HG03469 (cell line): ENCODE results near the gene SMARCE1.

ENCODE experiments used
- ATAC-seq: cut with Tn5 transposase; IDR thresholded peaks from one replicate; pipeline ENCODE4 v1.9.1; 2021; ENCODE audit warnings: mild to moderate bottlenecking, moderate library complexity, moderate number of reproducible peaks; ENCODE audit not compliant: unreplicated experiment

Gene SMARCE1

DNA sequence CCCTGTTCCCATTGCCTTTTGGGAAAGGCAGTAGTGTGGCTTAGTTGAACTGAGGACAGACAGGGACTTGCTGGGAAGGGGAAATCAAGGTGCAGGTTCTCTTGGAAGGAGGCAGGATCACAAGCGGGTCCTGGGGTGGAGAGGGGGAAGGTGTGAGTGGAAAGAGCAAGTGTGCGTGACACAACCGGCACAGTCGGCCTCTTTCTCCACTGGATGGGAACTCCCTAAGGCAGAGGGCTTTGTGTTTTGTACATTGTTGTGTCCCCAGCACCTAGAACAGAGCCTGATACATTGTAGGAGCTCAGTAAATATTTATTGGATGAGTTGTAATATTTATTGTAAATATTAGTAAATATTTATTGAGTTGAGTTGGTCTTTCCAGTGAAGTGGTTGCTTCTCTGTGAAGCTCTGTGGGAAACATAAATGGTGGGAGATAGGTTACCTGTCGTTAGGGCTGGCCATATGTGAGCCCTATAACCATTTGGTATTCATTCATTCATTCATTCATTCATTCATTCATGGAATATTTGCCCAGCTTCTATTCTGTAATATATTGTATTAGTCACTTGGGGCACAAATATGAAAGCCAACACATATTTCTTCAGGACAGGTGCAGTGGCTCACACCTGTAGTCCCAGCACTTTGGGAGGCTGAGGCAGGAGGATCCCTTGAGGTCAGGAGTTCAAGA, 34.0 kb downstream of the SMARCE1 start:
- ATAC-seq, result no peak

DNA sequence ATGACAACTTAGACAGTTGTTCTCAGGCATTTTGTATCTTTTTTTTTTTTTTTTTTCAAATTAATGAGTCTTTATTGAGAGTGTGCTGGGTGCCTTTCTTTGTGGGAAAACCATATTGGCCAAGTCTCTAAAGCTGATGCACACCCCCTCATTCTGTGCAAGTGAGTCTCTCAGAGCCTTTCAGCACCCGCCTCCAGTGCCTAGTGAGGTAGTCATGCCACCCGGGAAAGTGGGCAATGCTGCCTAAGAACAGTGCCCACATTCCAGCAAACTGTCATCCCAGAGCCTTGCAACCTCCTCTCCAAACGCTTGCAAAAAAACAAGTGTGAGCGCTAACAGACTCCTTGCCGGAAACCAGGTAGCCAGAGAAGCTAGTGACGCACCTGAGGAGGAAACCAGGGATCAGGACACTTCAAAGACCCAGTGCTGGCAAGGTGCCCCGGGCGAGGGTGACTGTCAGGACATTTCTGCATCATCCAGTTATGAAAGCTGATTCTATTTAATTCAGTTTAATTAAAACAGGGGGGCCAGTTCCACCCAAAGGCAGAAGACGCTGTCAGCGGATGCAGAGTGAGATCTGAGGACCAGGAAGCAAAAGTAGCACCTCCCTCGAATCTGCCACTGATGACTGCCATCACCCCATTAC, 34.9 kb downstream of the SMARCE1 start:
- ATAC-seq, result no peak

DNA sequence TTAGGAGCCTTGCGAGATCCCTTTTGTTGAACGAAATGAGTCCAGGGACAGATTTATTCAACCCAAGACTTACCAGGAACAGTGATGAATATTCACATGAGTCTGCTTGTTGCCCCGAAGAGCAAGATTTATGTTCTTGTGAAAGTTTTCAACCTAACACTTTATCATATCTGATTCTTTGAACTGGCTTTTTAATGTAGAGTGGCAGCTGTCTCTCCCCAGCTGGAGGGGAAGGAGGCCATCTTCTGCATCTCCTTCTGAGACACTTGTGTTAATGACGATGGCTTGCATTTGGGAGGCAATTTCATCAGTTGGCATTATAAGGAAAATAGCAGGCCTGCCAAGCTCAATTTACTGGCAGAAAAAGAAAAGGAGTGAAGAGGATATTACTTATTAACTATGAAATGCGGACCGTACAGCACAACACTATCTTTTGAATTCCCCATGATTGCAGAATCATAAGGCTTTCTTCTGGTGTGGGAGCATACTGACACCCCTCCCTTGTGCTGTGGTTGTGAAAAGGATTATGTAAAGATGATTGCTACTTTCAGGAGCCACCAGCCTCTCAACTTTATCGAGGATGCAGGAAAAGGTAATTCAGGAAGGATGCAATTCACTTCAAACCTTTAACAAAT, 35.7 kb downstream of the SMARCE1 start:
- no peak for ATAC-seq

DNA sequence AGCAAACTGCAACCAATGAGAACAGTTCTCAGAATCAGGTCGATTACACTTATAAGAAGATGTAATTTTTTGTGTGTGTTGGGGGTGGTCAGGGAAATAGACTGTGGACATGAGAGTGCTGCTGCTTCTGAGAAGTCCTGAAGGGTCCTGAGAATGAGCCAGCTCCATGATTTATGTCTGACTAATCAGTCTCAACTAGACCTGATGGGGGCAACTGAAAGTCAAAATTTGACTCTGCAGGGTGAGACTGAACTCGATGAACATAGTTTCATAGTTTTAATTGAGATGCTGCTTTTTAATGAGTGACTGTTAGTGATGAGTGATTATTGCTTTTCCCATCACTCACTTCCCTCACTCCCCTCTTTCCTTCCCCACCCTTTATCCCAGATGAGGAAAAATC, 37.3 kb downstream of the SMARCE1 start:
- no peak for ATAC-seq

DNA sequence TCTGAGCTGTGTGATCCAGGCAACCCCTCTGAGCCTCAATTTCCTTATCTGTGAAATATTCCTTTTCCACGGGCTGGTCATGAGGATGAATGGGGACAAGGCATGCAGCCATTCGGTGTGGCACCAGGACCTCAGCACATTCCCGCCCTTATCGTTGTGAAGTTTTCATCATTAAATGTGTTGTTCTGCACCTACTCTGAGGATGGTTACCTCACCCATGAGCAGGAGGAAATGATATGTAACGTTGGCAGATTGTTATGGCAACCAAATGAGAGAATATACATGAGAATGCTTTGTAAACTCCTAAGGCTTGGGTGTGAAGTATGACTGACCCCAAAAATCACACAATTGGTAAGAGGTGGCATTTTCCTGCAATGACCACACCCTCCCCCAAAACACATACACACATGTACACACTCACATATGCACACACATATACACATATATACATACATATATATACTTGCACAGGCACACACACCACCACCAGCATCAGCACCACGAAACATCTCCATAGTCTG, 39.5 kb downstream of the SMARCE1 start:
- no peak for ATAC-seq

DNA sequence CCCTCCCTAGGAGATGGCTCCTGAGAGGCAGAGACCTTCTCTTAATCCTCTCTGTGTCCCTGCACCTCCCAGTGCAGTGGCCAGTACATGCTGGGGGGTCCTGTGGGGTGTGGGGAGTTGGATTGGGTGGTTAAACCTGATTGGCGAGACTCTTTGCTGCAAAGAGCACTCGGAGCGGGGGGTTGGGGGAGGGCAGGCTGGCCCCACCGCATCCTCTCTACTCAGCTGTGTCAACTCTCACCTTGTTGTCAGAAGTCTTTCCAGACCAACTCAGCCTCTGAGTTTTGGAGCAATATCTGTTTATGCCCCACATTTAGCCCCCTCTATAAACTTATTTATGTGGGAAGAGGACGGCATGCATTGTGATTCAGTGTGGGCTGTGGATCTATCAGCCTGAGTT, 40.0 kb downstream of the SMARCE1 start:
- no peak for ATAC-seq

DNA sequence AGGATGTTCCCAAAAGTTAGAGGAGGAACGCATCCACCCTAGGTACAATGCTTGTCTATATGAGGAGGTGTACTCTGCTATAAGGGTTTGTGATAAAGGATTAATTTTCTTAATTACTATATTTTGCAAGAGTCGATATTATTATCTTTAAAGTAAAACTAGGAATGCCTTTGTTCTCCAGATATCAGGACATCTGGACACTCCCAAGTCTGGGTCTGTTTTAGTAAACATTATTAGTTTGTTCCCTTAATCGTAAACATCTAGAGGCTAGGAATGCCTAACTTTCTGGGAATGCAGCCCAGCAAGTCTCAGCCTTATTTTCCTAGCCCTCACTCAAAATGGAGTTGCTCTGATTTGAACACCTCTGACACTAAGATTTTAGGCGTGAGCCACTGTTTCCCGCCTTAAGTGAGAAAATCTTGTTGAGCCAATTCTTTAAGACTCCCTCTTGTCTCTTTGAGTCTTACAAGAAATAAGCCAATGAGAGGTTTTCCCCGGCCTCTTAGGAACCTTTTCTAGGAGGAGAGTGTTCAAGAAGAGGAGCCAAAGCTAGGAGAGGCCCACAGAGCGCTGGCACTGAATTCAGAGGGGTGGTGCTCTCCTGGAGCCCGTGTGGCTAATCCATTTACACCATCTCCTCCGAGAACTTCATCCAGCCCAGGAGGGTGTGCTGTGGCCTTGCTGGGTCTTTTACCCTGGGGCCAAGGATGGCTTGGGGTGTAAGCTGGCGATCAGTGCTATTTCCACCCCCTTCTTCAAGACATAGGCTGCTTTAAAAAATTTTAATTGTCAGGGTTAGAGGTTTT, 40.9 kb downstream of the SMARCE1 start:
- ATAC-seq, result no peak

DNA sequence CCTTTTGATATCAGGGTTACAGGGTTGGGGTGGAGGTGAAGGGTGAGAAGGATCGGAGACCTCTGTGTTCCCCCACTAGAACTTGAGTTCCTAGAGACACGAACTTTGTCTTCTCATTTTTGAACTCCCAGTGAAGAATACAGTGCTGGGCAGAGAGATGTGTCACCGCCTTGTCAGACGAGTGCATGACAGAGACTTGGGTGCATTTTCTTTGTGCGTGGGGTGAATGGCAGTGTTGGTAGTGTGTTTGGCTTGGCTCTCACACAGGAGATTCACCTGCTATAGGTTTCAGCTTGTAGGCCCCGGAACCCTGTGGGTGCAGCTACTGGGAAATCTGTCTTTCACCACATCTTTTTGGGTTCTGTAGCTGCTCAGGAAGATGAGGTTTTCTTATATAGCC, 42.3 kb downstream of the SMARCE1 start:
- ATAC-seq, result no peak

DNA sequence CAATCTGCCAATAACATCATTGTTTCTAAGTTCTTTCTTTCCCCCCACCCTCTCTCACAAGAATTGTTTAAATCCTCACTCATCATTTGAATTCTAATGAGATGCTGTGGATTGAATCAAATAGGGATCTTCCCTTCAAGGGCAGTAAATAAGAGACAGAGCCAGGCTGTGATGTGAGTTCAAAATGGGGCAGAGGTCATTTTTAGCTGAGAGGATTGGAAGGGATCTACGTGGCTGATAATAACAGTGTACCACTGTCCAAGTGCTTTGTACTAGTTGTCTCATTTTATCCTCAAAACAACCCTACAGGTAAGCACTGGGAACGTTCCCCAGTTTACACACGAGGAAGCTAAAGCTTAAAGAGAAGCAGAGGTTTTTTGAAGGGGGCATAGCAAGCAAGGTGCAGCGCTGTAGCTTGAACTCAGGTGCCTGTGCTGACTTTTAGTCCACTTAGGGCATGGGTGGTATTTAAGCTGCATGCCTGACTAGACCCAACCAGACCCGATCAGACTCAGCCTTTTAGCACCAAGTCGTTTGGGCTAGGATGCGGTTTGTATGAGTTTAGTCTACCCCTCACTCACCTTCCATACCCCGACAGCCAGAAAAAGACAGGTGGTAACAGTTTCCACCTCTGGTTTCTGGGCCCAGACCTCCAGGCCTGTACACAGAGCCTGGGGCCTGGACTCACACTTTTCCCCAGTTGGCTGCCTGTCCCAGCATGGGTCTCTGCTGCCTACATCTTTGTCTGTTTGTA, 43.1 kb downstream of the SMARCE1 start:
- no peak for ATAC-seq

DNA sequence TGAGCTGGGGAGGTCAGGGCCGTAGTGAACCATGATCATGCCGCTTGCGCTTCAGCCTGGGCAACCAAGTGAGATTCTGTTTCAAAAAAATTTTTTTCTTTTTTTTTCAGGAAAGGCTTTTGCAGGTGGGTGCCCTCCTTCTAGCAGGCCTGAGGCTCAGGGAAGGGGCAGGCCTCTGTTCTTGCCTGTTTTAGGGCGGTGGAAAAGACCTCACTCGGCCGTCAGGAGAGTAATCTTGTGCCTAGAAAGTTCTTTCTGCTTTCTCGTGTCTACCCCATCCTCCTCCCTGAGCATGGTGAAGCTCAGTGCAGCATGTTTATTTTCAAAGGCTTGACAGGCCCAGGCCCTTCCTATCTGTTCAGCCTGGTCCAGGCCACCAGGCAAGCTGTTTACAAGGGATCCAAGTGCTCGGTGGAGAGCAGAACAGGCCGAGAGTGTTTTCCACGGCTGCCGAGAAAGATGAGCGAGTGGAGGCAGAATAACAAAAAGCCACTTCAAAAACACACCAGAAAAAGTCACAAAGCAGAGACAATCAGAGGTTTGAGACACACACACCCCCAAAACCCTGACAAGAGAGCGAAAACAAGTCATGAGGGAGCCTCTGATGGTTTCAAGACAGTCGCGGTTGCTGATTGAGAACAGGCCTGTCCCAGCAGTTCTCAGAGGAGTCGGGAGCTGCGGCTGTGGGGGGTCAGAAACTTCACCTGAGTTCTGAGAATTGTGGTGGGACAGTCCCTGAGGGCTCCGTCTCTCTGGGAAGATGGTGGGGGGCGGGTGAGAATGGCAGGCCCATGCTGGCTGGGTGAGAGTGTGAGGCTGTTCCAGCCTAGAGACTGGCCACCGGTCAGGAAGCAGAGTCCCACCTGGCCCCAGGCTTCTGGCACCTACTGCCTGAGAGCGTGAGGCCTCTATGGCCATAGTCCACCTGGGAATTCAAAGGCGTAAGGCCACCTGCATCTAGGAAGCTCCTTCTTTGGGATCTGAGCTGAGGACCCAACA, 44.9 kb downstream of the SMARCE1 start:
- no peak for ATAC-seq

DNA sequence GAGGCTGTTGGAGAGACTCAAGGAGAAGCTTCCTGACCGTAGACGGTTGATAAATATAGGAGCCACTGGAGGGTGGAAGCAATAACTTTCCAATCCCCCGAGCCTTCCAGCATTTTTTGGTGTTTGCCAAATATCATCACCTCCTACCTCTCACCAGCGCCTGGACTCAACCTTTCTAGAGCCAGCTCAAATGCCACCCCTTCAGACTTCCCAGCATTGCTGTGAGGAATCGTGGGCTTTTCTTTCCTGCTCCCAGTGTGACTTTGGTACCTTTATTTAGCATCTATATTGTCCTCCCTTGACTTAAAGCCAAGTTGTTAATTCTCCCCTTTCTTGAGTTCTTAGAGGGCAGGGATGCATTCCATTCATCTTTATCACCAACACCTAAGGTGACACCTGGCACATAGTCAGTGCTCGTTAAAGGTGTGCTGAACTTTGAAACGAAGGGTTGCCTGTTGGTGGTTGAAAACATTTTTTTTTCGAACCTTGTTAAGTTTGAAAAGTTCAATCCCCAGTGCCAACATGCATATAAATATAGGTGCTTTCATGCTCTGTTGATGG, 47.1 kb downstream of the SMARCE1 start:
- ATAC-seq, result no peak

DNA sequence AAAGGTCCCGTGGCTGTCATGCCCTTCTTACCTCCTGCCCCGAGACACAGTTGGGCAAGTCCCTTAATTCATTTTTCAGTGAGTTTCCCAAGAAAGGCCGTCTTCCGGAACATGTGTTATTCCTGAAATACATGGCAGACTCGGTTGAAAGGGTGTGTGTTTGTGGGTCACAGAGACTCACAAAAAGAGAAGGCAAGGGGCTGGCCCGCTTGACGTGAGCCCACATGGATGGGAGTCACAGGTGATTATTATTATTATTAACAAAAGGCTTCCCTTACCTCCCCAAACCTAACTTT, 48.2 kb downstream of the SMARCE1 start:
- no peak for ATAC-seq

DNA sequence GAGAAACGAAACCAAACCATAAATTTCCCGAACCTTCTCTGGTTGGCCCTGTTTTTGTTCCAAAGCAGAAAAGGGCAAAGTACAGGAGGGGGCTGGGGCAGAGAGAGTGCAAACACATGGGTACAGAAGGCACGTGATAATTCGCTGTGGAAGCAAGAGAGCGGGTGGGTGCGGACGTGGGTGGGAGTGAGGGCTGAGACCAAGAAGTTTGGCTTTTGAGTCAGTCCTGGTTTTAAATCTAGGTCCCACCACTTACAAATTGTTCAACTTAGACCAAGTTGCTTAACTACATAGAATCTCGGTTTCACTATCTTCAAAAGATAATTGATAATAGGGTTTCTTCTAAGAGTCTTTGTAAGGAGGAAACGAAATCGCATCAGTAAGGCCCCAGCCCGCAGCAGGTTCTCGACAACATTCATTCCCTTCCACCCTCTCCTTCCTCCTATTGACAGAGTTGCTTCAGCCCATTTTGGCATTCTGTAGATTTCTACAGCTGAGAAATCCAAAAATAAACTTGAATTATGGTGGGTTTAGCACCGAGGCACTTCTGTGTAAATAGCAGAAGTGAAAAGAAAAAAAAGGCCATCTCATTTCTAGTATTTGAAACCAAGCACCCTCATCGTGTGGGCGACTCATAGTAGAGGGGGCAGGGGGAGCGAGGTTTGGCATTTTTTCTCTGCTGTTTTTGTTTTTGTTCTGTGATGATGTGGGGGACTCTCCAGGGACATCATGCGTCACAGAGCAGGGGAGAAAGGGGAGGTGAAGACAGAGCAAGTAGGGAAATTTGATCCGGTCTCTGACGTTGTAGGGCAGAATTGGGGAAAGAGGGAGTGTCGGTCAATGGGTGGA, 48.8 kb downstream of the SMARCE1 start:
- ATAC-seq, result no peak

DNA sequence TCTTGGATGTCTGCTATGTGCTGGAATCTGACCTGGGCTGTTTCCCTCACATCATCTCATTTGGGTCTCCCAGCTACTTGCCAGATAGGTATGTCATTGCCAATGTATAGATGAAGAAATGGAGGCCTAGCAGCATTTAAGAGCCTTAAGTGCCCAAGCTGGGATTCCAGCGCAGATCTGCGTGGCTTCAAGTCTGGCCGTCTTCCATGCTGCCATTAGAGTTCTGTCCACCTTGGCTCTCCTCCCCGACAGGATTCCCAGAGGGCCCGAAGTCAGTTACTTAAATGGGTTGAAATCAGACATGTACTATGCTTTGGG, 49.4 kb downstream of the SMARCE1 start:
- no peak for ATAC-seq

DNA sequence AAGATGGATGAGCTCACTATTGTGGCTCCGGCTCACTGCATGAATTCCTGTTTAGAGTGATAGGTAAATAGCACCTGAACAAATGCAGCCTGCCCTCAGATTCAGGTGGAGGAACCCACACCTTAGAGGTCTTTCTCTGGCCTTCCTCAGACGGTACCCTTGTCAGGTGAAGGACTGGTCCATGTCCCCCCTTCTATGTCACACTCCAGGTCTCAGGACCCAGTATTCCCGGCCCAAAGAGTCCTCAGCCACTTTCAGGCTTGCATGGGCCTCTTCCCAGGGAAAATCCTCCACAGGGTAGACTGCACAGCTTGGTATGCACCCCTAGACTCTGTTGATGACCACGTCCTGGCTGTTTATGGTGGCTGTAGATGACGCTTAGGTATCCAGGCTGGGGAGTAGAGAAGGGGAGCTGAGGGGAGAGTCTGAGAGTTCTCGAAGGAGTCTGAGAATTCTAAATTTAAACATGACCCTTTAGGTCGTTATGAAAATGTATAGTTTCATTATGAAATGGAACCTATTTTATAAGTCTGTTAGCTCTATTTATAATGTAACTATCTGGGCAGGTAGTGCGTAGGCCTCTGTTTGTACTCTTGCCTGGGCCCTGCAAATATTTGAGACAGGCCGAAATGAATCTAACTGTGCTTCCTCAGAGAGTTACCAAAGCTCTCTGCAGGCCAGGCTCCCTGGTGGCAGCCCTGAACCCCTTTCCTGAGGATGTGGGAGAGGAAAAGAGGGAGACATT, 49.9 kb downstream of the SMARCE1 start:
- ATAC-seq, result no peak

DNA sequence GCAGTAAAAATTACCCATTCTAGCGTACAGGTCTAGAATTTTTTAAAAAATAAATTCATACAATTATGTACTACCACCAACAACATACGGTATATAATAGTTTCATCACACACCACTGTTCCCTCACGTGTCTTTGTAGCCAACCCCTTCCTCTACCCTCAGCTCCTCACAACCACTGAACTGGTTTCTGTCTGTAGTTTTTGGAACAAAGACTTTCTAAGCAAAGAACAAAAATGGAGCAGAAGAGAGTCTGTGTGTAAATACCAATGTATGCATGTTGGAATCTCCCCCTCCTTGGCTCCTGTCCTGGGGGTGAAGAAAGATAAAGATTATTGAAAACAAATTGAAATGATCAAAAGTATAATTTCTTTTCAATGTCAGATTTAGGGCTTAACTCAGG, 50.5 kb downstream of the SMARCE1 start:
- no peak for ATAC-seq

DNA sequence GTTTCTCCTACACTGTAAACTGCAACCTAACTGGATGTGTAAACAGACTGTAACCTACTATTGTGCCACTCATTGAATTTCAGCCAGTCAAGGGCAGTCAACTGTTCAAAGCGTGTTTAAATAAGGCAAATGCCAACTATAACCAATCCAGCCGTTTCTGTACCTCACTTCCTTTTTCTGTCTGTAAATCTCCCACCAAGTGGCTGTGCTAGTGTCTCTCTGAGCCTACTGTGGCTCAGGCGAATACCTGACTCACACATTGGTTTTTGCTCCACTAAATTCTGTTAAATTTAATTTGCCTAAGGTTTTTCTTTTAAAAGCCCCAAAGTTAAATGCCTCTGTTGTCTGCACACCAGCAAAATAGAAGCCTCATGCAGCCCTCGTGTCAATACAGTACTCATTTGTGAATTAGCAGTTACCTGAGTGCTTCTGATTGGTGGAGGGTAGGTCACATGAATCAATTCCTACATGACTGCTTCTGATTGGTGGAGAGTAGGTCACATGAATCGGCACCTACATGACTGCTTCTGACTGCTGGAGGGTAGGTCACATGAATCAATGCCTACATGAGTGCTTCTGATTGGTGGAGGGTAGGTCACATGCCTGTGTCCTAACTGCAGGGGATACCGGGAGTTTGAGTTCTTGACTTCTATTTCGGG, 51.2 kb downstream of the SMARCE1 start:
- no peak for ATAC-seq
